ENCODE measurements around the gene SLC25A28. TPM values are rescaled to one million over a fixed set of nuclear protein-coding genes. Genes with fewer than 3 reads are reported as not detected.

The SLC25A28 gene
- polyA plus RNA-seq, 2 donors, result 50.1 to 61.4 TPM

- Histone ChIP-seq H3K27ac (ENCODE audit: low read depth in 2 of 2, low read length in 1 of 2) (peak overlapping the region; percentile 72), H3K27me3 (ENCODE audit: control insufficient read depth in 1 of 2, insufficient read depth in 2 of 2, low read length in 2 of 2) (no peaks in the 10 kb centered on the region), H3K9me3 (ENCODE audit: control insufficient read depth in 2 of 2, insufficient read depth in 1 of 2, low read depth in 1 of 2, low read length in 1 of 2) (no peaks in the 10 kb centered on the region), H3K4me1 (ENCODE audit: control insufficient read depth in 2 of 2, insufficient read depth in 2 of 2, low read length in 1 of 2) (peaks cover 0 to 8% of the 10 kb centered on the region in 2 donors), H3K36me3 (ENCODE audit: control insufficient read depth in 2 of 2, insufficient read depth in 2 of 2, low read length in 1 of 2) (no peaks in the 10 kb centered on the region), H3K4me3 (ENCODE audit: low read depth in 1 of 2, low read length in 2 of 2) (no peak overlapping the region)
- 51 to 56% methylated on average over 6 of the region's 6 CpGs for WGBS, 2 donors
These were observed 24.3 kb downstream of the SLC25A28 start for GRCh38 chr10:99595770-99596465.

GRCh38 chr10:99595236-99595635 lies 25.0 kb downstream of the SLC25A28 start:
- 63 to 67% methylated on average over 3 of the region's 3 CpGs for WGBS, 2 donors
- Histone ChIP-seq H3K4me1 (ENCODE audit: control insufficient read depth in 2 of 2, insufficient read depth in 2 of 2, low read length in 1 of 2) (peaks cover 0 to 8% of the 10 kb centered on the region in 2 donors), H3K27ac (ENCODE audit: low read depth in 2 of 2, low read length in 1 of 2) (peak overlapping the region; percentile 72), H3K9me3 (ENCODE audit: control insufficient read depth in 2 of 2, insufficient read depth in 1 of 2, low read depth in 1 of 2, low read length in 1 of 2) (no peaks in the 10 kb centered on the region), H3K4me3 (ENCODE audit: low read depth in 1 of 2, low read length in 2 of 2) (no peak overlapping the region), H3K36me3 (ENCODE audit: control insufficient read depth in 2 of 2, insufficient read depth in 2 of 2, low read length in 1 of 2) (no peaks in the 10 kb centered on the region), H3K27me3 (ENCODE audit: control insufficient read depth in 1 of 2, insufficient read depth in 2 of 2, low read length in 2 of 2) (no peaks in the 10 kb centered on the region)

DNA sequence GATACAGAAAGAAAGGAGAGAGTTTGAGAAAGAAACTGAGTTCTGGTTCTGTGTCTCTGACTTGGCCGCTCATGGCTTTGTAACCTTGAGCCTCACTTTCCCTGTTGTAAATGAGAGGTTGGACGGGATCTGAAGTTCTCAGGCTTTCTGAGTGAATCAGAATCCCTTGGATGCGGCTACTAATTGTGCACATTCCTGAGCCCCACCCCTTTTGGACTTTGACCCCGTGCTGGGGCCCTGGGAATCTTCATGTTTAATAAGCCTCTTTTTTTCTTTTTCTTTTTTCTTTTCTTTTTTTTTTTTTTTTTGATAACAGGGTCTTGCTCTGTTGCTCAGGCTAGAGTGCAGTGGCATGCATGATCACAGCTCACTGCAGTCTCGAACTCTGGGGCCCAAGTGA lies 26.9 kb downstream of the SLC25A28 start:
- Histone ChIP-seq H3K4me3 (ENCODE audit: low read depth in 1 of 2, low read length in 2 of 2) (no peak overlapping the region), H3K27me3 (ENCODE audit: control insufficient read depth in 1 of 2, insufficient read depth in 2 of 2, low read length in 2 of 2) (no peaks in the 10 kb centered on the region), H3K4me1 (ENCODE audit: control insufficient read depth in 2 of 2, insufficient read depth in 2 of 2, low read length in 1 of 2) (peaks cover 0 to 8% of the 10 kb centered on the region in 2 donors), H3K36me3 (ENCODE audit: control insufficient read depth in 2 of 2, insufficient read depth in 2 of 2, low read length in 1 of 2) (no peaks in the 10 kb centered on the region), H3K9me3 (ENCODE audit: control insufficient read depth in 2 of 2, insufficient read depth in 1 of 2, low read depth in 1 of 2, low read length in 1 of 2) (no peaks in the 10 kb centered on the region), H3K27ac (ENCODE audit: low read depth in 2 of 2, low read length in 1 of 2) (no peak overlapping the region)
- WGBS, 2 donors, result 50 to 57% methylated on average over 5 of the region's 5 CpGs

- Histone ChIP-seq H3K27me3 (ENCODE audit: control insufficient read depth in 1 of 2, insufficient read depth in 2 of 2, low read length in 2 of 2) (no peaks in the 10 kb centered on the region), H3K4me1 (ENCODE audit: control insufficient read depth in 2 of 2, insufficient read depth in 2 of 2, low read length in 1 of 2) (peaks cover 0 to 4% of the 10 kb centered on the region in 2 donors), H3K27ac (ENCODE audit: low read depth in 2 of 2, low read length in 1 of 2) (no peak overlapping the region), H3K4me3 (ENCODE audit: low read depth in 1 of 2, low read length in 2 of 2) (no peak overlapping the region), H3K9me3 (ENCODE audit: control insufficient read depth in 2 of 2, insufficient read depth in 1 of 2, low read depth in 1 of 2, low read length in 1 of 2) (no peaks in the 10 kb centered on the region), H3K36me3 (ENCODE audit: control insufficient read depth in 2 of 2, insufficient read depth in 2 of 2, low read length in 1 of 2) (no peaks in the 10 kb centered on the region)
- 62 to 69% methylated on average over 7 of the region's 7 CpGs for WGBS, 2 donors
These were observed 29.4 kb downstream of the SLC25A28 start for GRCh38 chr10:99590799-99591198.

- WGBS, 2 donors, result 45 to 51% methylated on average over 8 of the region's 8 CpGs
- H3K36me3 ChIP-seq (ENCODE audit: control insufficient read depth in 2 of 2, insufficient read depth in 2 of 2, low read length in 1 of 2), result no peaks in the 10 kb centered on the region
- no peak overlapping the region for H3K4me3 ChIP-seq (ENCODE audit: low read depth in 1 of 2, low read length in 2 of 2)
- H3K27me3 ChIP-seq (ENCODE audit: control insufficient read depth in 1 of 2, insufficient read depth in 2 of 2, low read length in 2 of 2), result no peaks in the 10 kb centered on the region
- H3K27ac ChIP-seq (ENCODE audit: low read depth in 2 of 2, low read length in 1 of 2), result peak overlapping the region in 1 of 2 donors; percentile 6
- H3K9me3 ChIP-seq (ENCODE audit: control insufficient read depth in 2 of 2, insufficient read depth in 1 of 2, low read depth in 1 of 2, low read length in 1 of 2), result no peaks in the 10 kb centered on the region
- peaks cover 0 to 4% of the 10 kb centered on the region in 2 donors for H3K4me1 ChIP-seq (ENCODE audit: control insufficient read depth in 2 of 2, insufficient read depth in 2 of 2, low read length in 1 of 2)
These were observed 36.6 kb downstream of the SLC25A28 start for GRCh38 chr10:99583687-99584086.

- WGBS, 2 donors, result 52 to 66% methylated on average over 6 of the region's 6 CpGs
- Histone ChIP-seq H3K36me3 (ENCODE audit: control insufficient read depth in 2 of 2, insufficient read depth in 2 of 2, low read length in 1 of 2) (no peaks in the 10 kb centered on the region), H3K27ac (ENCODE audit: low read depth in 2 of 2, low read length in 1 of 2) (no peak overlapping the region), H3K4me1 (ENCODE audit: control insufficient read depth in 2 of 2, insufficient read depth in 2 of 2, low read length in 1 of 2) (peaks cover 0 to 4% of the 10 kb centered on the region in 2 donors), H3K4me3 (ENCODE audit: low read depth in 1 of 2, low read length in 2 of 2) (no peak overlapping the region), H3K9me3 (ENCODE audit: control insufficient read depth in 2 of 2, insufficient read depth in 1 of 2, low read depth in 1 of 2, low read length in 1 of 2) (no peaks in the 10 kb centered on the region), H3K27me3 (ENCODE audit: control insufficient read depth in 1 of 2, insufficient read depth in 2 of 2, low read length in 2 of 2) (no peaks in the 10 kb centered on the region)
These were observed 37.9 kb downstream of the SLC25A28 start for GRCh38 chr10:99582255-99582770.

- no peak overlapping the region for H3K27ac ChIP-seq (ENCODE audit: low read depth in 2 of 2, low read length in 1 of 2)
- no peaks in the 10 kb centered on the region for H3K9me3 ChIP-seq (ENCODE audit: control insufficient read depth in 2 of 2, insufficient read depth in 1 of 2, low read depth in 1 of 2, low read length in 1 of 2)
- WGBS, 2 donors, result 62 to 88% methylated on average over 1 of the region's 1 CpG
These were observed 40.3 kb downstream of the SLC25A28 start for GRCh38 chr10:99579971-99580370.

GRCh38 chr10:99573790-99574189 lies 46.4 kb downstream of the SLC25A28 start:
- Histone ChIP-seq H3K27ac (ENCODE audit: low read depth in 2 of 2, low read length in 1 of 2) (no peak overlapping the region), H3K27me3 (ENCODE audit: control insufficient read depth in 1 of 2, insufficient read depth in 2 of 2, low read length in 2 of 2) (no peaks in the 10 kb centered on the region), H3K9me3 (ENCODE audit: control insufficient read depth in 2 of 2, insufficient read depth in 1 of 2, low read depth in 1 of 2, low read length in 1 of 2) (no peaks in the 10 kb centered on the region), H3K4me1 (ENCODE audit: control insufficient read depth in 2 of 2, insufficient read depth in 2 of 2, low read length in 1 of 2) (no peaks in the 10 kb centered on the region), H3K36me3 (ENCODE audit: control insufficient read depth in 2 of 2, insufficient read depth in 2 of 2, low read length in 1 of 2) (no peaks in the 10 kb centered on the region), H3K4me3 (ENCODE audit: low read depth in 1 of 2, low read length in 2 of 2) (no peak overlapping the region)
- 38% methylated on average over 5 of the region's 5 CpGs for WGBS, 2 donors

More at GRCh38 chr10:99579971-99580370, 40.3 kb downstream of the SLC25A28 start:
- Histone ChIP-seq H3K36me3 (ENCODE audit: control insufficient read depth in 2 of 2, insufficient read depth in 2 of 2, low read length in 1 of 2) (no peaks in the 10 kb centered on the region), H3K27me3 (ENCODE audit: control insufficient read depth in 1 of 2, insufficient read depth in 2 of 2, low read length in 2 of 2) (no peaks in the 10 kb centered on the region), H3K4me3 (ENCODE audit: low read depth in 1 of 2, low read length in 2 of 2) (no peak overlapping the region), H3K4me1 (ENCODE audit: control insufficient read depth in 2 of 2, insufficient read depth in 2 of 2, low read length in 1 of 2) (peaks cover 0 to 4% of the 10 kb centered on the region in 2 donors)

GRCh38 chr10:99571816-99572215 lies 48.4 kb downstream of the SLC25A28 start:
- H3K27me3 ChIP-seq (ENCODE audit: control insufficient read depth in 1 of 2, insufficient read depth in 2 of 2, low read length in 2 of 2), result no peaks in the 10 kb centered on the region
- H3K4me3 ChIP-seq (ENCODE audit: low read depth in 1 of 2, low read length in 2 of 2), result no peak overlapping the region
- H3K4me1 ChIP-seq (ENCODE audit: control insufficient read depth in 2 of 2, insufficient read depth in 2 of 2, low read length in 1 of 2), result no peaks in the 10 kb centered on the region
- WGBS, 2 donors, result 67 to 68% methylated on average over 1 of the region's 1 CpG
- H3K27ac ChIP-seq (ENCODE audit: low read depth in 2 of 2, low read length in 1 of 2), result no peak overlapping the region
- no peaks in the 10 kb centered on the region for H3K36me3 ChIP-seq (ENCODE audit: control insufficient read depth in 2 of 2, insufficient read depth in 2 of 2, low read length in 1 of 2)
- H3K9me3 ChIP-seq (ENCODE audit: control insufficient read depth in 2 of 2, insufficient read depth in 1 of 2, low read depth in 1 of 2, low read length in 1 of 2), result no peaks in the 10 kb centered on the region

- Histone ChIP-seq H3K27ac (ENCODE audit: low read depth in 2 of 2, low read length in 1 of 2) (no peak overlapping the region), H3K4me1 (ENCODE audit: control insufficient read depth in 2 of 2, insufficient read depth in 2 of 2, low read length in 1 of 2) (no peaks in the 10 kb centered on the region), H3K36me3 (ENCODE audit: control insufficient read depth in 2 of 2, insufficient read depth in 2 of 2, low read length in 1 of 2) (no peaks in the 10 kb centered on the region), H3K27me3 (ENCODE audit: control insufficient read depth in 1 of 2, insufficient read depth in 2 of 2, low read length in 2 of 2) (no peaks in the 10 kb centered on the region), H3K4me3 (ENCODE audit: low read depth in 1 of 2, low read length in 2 of 2) (no peak overlapping the region), H3K9me3 (ENCODE audit: control insufficient read depth in 2 of 2, insufficient read depth in 1 of 2, low read depth in 1 of 2, low read length in 1 of 2) (no peaks in the 10 kb centered on the region)
These were observed 50.3 kb downstream of the SLC25A28 start for GRCh38 chr10:99569961-99570360.
